NCI-H345 treated with DMSO at 0.1 percent for 48 hours (cell line): ENCODE measurements around the gene ZSCAN20.

ENCODE experiments used
- DNase-seq: peaks from one replicate; lab custom pipeline; 2025; ENCODE audit not compliant: unreplicated experiment; lab: John Stamatoyannopoulos, UW

ZSCAN20 gene

GRCh38 chr1:33472269-33472980 is at the start of gene ZSCAN20:
Gene ZSCAN20 (plus strand): TSS chr1:33472645. CDS start chr1:33479289, 6,644 bp downstream.
- peak; percentile 96 for DNase-seq

- no peak for DNase-seq
These were observed 48.2 kb upstream of the ZSCAN20 start for GRCh38 chr1:33424205-33424604.

GRCh38 chr1:33424610-33425009 is 47.8 kb upstream of the ZSCAN20 start:
- no peak for DNase-seq

- DNase-seq = no peak
These were observed 46.5 kb upstream of the ZSCAN20 start for GRCh38 chr1:33425900-33426299.

- DNase-seq = no peak
These were observed 45.5 kb upstream of the ZSCAN20 start for GRCh38 chr1:33426916-33427315.

- no peak for DNase-seq
These were observed 43.8 kb upstream of the ZSCAN20 start for GRCh38 chr1:33428661-33429060.

GRCh38 chr1:33429332-33429731 is 43.1 kb upstream of the ZSCAN20 start:
- DNase-seq = no peak

- no peak for DNase-seq
These were observed 42.4 kb upstream of the ZSCAN20 start for GRCh38 chr1:33429856-33430691.

GRCh38 chr1:33430692-33431593 is 41.5 kb upstream of the ZSCAN20 start, which contains the start of gene PHC2:
Gene PHC2 (minus strand): TSS chr1:33431095. CDS start chr1:33375539, 55,556 bp downstream.
- DNase-seq = peak; percentile 98

GRCh38 chr1:33433509-33434362 is 38.7 kb upstream of the ZSCAN20 start:
- DNase-seq = no peak

- no peak for DNase-seq
These were observed 38.1 kb upstream of the ZSCAN20 start for GRCh38 chr1:33434363-33434750.

- DNase-seq = peak; percentile 29
These were observed 37.2 kb upstream of the ZSCAN20 start for GRCh38 chr1:33435096-33435820.

- no peak for DNase-seq
These were observed 35.7 kb upstream of the ZSCAN20 start for GRCh38 chr1:33436557-33437285.

GRCh38 chr1:33438364-33439160 is 33.9 kb upstream of the ZSCAN20 start:
- DNase-seq = no peak

- no peak for DNase-seq
These were observed 32.8 kb upstream of the ZSCAN20 start for GRCh38 chr1:33439662-33440061.

- peak; percentile 64 for DNase-seq
These were observed 31.2 kb upstream of the ZSCAN20 start for GRCh38 chr1:33441088-33441745.

GRCh38 chr1:33442141-33442540 is 30.3 kb upstream of the ZSCAN20 start:
- DNase-seq = no peak
